Stimulated activated CD4-positive, alpha-beta T cell treated with anti-CD3 and anti-CD28 coated beads, Interleukin-12 subunit alpha, Interleukin-12 subunit beta, amount 100 ng/mL, for 48 hours (primary cell): ENCODE data around the gene VCAN.
A peak's percentile ranks its signal among the peaks of the same experiment; 100 is the strongest.

Experiments
- DNase-seq, 3 donors: peaks; one replicate each; pipeline ENCODE4 v3.0.0-alpha.2; 2020; ENCODE audit warnings: low read depth in 2 of 3, low spot score in 1 of 3

Gene VCAN

GRCh38 chr5:83467371-83468035 lies 4.0 kb upstream of the VCAN start:
- no peak for DNase-seq

- no peak for DNase-seq
Observed at GRCh38 chr5:83469075-83469474, 2.5 kb upstream of the VCAN start.

- no peak for DNase-seq
Observed at GRCh38 chr5:83470526-83471404, 779 bp upstream of the VCAN start.

GRCh38 chr5:83472213-83472507 lies 616 bp downstream of the VCAN start:
- DNase-seq: no peak

GRCh38 chr5:83472508-83473345 lies 1.2 kb downstream of the VCAN start:
- DNase-seq: no peak

GRCh38 chr5:83473346-83474160 lies 2.0 kb downstream of the VCAN start:
- peak in 1 of 3 donors; percentile 60 for DNase-seq

- no peak for DNase-seq
Observed at GRCh38 chr5:83474161-83474796, 2.7 kb downstream of the VCAN start.

GRCh38 chr5:83474991-83475390 lies 3.4 kb downstream of the VCAN start:
- no peak for DNase-seq

GRCh38 chr5:83475391-83475863 lies 3.9 kb downstream of the VCAN start:
- DNase-seq: no peak

GRCh38 chr5:83475935-83476814 lies 4.6 kb downstream of the VCAN start:
- DNase-seq: no peak

GRCh38 chr5:83482961-83483360 lies 11.4 kb downstream of the VCAN start:
- no peak for DNase-seq

GRCh38 chr5:83484294-83484693 lies 12.8 kb downstream of the VCAN start:
- no peak for DNase-seq

- no peak for DNase-seq
Observed at GRCh38 chr5:83485842-83486241, 14.3 kb downstream of the VCAN start.

- DNase-seq: no peak
Observed at GRCh38 chr5:83487155-83487554, 15.6 kb downstream of the VCAN start.

GRCh38 chr5:83488271-83488670 lies 16.7 kb downstream of the VCAN start:
- no peak for DNase-seq

- no peak for DNase-seq
Observed at GRCh38 chr5:83488821-83489220, 17.3 kb downstream of the VCAN start.

GRCh38 chr5:83490203-83490602 lies 18.7 kb downstream of the VCAN start:
- no peak for DNase-seq

GRCh38 chr5:83492331-83492730 lies 20.8 kb downstream of the VCAN start:
- DNase-seq: no peak

GRCh38 chr5:83493644-83494043 lies 22.1 kb downstream of the VCAN start:
- no peak for DNase-seq
